Measurements from ENCODE around the gene NEMP2.

Gene NEMP2

GRCh38 chr2:190579915-190580846 lies 45.7 kb upstream of the NEMP2 start:
- TF ChIP-seq CTCF (IDR thresholded peaks at IDR 0.05) = no peak
- Histone ChIP-seq H3K27me3 (no peaks in the 10 kb centered on the region), H3K27ac (no peak overlapping the region), H3K4me1 (peaks cover 0 to 38% (median 13%) of the 10 kb centered on the region in 4 donors), H3K4me3 (no peak overlapping the region), H3K9me3 (no peaks in the 10 kb centered on the region), H3K36me3 (no peaks in the 10 kb centered on the region)
- no peak for DNase-seq
- intact Hi-C loops (cut with DNase I; ENCODE audit: low total_unique reads) = no loop called here

DNA sequence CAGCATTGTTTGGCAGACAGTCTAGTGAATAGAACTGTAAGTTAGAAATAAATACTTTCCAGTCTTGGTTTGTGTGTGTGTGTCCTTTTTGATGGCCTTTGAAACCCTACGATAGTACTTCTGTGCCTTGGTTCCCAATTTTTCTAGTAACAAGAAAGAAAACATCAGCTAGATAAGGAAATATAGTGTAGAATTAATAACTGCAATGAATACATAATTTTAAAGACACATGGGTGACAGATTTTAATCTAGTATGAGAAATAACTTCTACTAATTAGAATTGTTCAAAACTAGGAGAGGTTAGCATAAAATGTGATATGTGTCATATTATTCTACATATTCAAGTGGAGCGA lies 44.5 kb upstream of the NEMP2 start:
- peak overlapping the region; percentile 24 to 63 for H3K27ac ChIP-seq
- TF ChIP-seq CTCF (IDR thresholded peaks at IDR 0.05) = no peak
- peaks cover 0 to 37% (median 13%) of the 10 kb centered on the region in 4 donors for H3K4me1 ChIP-seq
- H3K36me3 ChIP-seq = no peaks in the 10 kb centered on the region
- H3K27me3 ChIP-seq = no peaks in the 10 kb centered on the region
- intact Hi-C loops (cut with DNase I; ENCODE audit: low total_unique reads) = no loop called here
- DNase-seq = no peak
- H3K4me3 ChIP-seq = no peak overlapping the region
- no peaks in the 10 kb centered on the region for H3K9me3 ChIP-seq

GRCh38 chr2:190578158-190579057 lies 43.9 kb upstream of the NEMP2 start:
- peaks cover 0 to 31% (median 13%) of the 10 kb centered on the region in 4 donors for H3K4me1 ChIP-seq
- H3K4me3 ChIP-seq = no peak overlapping the region
- peak overlapping the region; percentile 24 to 63 for H3K27ac ChIP-seq
- H3K36me3 ChIP-seq = no peaks in the 10 kb centered on the region
- intact Hi-C loops (cut with DNase I; ENCODE audit: low total_unique reads) = no loop called here
- DNase-seq = no peak
- no peaks in the 10 kb centered on the region for H3K27me3 ChIP-seq
- H3K9me3 ChIP-seq = no peaks in the 10 kb centered on the region
- no peak for TF ChIP-seq CTCF (IDR thresholded peaks at IDR 0.05)

DNA sequence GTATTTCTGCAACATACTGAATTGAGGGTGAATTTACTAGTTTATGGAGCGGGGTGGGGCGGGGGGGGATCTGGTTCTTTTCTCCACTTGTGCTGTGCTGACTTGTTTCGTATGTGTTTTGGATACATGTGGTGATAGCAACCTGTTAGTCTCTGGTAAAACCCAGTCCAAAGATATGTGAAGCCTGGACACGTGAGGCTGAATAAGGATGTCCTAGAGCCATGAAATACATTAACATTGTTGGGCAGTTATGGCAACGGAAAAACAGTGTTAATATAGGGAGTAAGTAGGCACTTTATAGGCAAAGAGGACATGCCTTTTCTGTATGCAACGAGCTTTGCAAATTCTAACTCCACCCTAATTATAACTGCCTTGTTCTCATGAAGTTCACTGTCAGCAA lies 42.1 kb upstream of the NEMP2 start:
- Histone ChIP-seq H3K4me3 (no peak overlapping the region), H3K4me1 (peaks cover 0 to 24% (median 13%) of the 10 kb centered on the region in 4 donors), H3K27me3 (no peaks in the 10 kb centered on the region), H3K9me3 (no peaks in the 10 kb centered on the region), H3K27ac (no peak overlapping the region), H3K36me3 (no peaks in the 10 kb centered on the region)
- DNase-seq = no peak
- intact Hi-C loops (cut with DNase I; ENCODE audit: low total_unique reads) = no loop called here
- TF ChIP-seq CTCF (IDR thresholded peaks at IDR 0.05) = no peak

DNA sequence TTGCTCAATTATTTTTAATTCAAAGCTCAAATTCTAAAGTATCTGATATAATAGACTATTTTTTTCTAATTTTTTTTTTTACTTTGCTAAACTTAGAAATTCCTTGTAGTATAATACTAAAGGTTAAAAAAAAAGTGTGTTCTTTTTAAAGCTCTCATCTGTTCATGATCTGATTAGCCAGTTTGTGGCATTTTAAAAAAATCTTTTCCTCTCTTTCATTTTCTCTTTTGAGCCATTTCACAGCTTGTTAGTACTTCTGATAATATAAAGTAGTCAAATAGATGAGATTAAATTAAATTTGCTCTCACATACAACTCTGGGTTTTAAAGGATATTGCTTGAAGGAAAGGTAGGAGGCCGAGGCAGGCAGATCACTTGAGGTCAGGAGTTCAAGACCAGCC lies 40.7 kb upstream of the NEMP2 start:
- H3K36me3 ChIP-seq = no peaks in the 10 kb centered on the region
- DNase-seq = no peak
- intact Hi-C loops (cut with DNase I; ENCODE audit: low total_unique reads) = no loop called here
- TF ChIP-seq CTCF (IDR thresholded peaks at IDR 0.05) = no peak
- no peak overlapping the region for H3K27ac ChIP-seq
- H3K27me3 ChIP-seq = no peaks in the 10 kb centered on the region
- peaks cover 0 to 25% (median 13%) of the 10 kb centered on the region in 4 donors for H3K4me1 ChIP-seq
- H3K4me3 ChIP-seq = no peak overlapping the region
- no peaks in the 10 kb centered on the region for H3K9me3 ChIP-seq
